SK-MEL-5 (cell line): Measurements from ENCODE around the gene SMCHD1. TPM values are rescaled to one million over a fixed set of nuclear protein-coding genes. Genes with fewer than 3 reads are reported as not detected.
A peak's percentile ranks its signal among the peaks of the same experiment; 100 is the strongest.

Source experiments
- DNase-seq: peaks from one replicate; pipeline ENCODE4 v3.0.0-alpha.2; 2016; ENCODE audit warnings: low read depth, low spot score
- in situ Hi-C: cut with HindIII; loops from 2 replicates; pipeline ENCODE4 v1.10.0; 2016; ENCODE audit warnings: low sequenced_read_pairs, high pct_unique_total_duplicates, low pct_unique_long_range_greater_than_20kb
- polyA plus RNA-seq, 2 experiments: library from polyadenylated mRNA; depleted of rRNA; stranded (reverse); fragments of >200 nt; gene quantifications; 2 replicates each; pipeline ENCODE4 v1.2.3, GENCODE V29; 2015
- total RNA-seq: library from RNA; depleted of rRNA; stranded (reverse); fragments of >200 nt; shearing (Covaris generic); gene quantifications from 2 replicates; pipeline ENCODE4 v1.2.3, GENCODE V29; 2014; rRNA removed

Gene SMCHD1
- total RNA-seq, result 40.3 and 43.9 TPM in 2 replicates
- polyA plus RNA-seq (2015; cell fraction: cytosol; rRNA removed), result 18.2 and 25.1 TPM in 2 replicates
- polyA plus RNA-seq (2015; cell fraction: nucleus; rRNA removed), result 90.1 and 100 TPM in 2 replicates

DNA sequence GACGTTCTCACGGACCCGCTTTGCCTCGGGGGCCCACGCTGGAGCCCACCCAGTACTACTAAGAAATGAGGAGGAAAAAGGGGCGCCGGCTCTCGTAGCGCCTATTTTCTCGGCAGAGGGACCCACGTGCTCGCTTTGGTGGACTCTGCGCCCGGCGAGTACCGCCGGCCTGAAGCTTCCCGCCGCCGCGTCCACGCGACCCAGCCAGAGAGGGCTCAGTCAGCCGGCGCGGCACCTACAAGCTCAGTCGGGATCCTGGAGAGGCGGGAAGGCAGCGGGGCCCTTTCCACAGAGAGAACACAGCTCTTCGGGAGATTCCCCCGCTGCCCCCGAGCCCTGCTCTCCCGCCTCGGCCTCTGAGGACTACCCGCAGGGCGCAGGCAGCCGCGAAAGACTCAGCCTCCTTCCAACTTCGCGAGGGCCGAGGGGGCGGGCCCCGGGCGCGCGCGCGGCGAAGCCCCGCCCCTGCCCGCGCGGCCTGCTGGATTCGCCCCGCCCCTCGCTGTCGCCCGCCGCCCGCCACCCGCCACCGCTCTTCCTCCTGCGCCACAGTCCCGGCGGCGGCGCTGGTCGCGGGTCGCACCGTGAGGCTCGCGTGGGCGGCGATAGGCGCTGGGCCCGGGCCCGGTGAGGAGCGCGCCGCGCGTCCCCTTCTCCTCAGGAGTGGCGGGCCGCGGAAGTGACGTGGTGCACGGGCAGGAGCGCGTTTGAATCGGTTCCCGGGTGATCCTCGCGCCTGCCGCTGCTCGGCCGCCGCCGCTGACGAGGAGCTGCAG, at the start of gene SMCHD1:
TSS of gene SMCHD1 (plus strand) at position 549 of the 776 bp plus-strand sequence. CDS start 350 bp downstream, outside the sequence.
- DNase-seq, result peak; percentile 68
- in situ Hi-C loops, result no loop called here

DNA sequence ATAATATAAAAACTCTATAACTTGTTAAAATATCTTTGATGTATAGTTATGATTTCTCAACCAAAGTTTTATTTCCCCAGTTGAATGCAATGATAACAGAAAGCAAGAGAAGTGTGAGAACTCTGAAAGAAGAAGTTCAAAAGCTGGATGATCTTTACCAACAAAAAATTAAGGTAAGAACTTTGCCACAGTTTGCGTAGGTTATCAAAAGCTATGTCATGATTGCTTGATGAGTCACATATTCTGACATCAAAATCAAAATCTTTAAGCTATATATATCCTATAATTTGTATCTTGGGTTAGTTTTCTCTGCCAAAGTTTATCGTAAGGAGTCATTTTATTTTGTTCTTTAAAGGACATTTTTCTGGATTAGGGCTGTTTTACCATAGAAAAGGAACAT, 49.2 kb upstream of the SMCHD1 start:
- in situ Hi-C loops, result no loop called here
- no peak for DNase-seq

DNA sequence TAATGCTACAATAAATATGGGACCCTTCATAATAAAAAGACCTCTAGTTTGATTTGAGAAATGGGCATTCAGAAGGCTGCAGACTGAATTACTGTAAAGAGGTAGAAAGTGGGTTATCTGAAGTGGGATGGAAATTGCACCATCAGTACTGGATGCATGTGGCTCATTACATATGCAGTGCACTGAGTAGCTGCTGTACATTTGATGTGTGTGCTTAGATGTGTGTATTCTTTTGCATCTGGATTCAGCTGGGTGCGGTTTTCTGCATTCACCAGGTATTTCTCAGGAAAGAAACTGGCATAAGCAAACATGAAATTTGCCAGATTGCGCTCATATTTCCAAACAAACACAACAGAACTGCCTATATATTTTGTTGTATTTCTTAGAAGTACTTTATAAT, 45.9 kb upstream of the SMCHD1 start:
- in situ Hi-C loops, result no loop called here
- no peak for DNase-seq

DNA sequence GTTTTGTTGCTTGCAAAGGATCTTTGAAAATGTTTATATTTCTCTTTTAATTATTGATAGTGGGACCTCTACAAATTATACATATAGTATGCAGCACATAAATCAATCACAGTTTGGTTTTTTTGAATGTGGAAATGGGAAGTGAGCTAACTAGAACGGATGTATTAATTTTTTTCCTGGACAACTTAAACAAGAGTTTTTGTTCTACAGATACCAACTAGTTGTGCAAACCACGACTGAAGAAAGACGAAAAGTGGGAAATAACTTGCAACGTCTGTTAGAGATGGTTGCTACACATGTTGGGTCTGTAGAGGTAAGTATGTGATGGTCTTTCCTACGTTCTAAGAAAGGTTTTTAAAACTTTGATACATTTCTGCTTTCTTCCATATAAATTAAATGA, 45.0 kb upstream of the SMCHD1 start:
- in situ Hi-C loops, result no loop called here
- DNase-seq, result no peak

DNA sequence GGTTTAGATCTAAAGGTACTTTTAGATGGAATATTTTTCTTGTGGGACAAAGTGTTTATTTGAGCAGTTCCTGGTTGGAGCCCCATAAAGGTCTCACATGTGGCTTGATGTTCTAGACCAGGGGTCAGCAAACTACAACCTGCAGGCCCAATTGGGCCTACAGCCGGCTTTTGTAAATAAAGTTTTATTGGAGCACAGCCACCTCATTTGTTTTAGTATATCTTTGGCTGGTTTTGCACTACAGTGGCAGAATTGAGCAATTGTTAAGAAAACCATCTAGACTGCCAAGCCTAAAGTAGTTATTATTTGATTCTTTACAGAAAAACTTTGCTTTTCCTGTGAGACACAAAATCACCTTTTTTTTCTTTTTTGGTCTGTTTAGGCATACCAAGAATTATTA, 42.5 kb upstream of the SMCHD1 start:
- DNase-seq, result no peak
- in situ Hi-C loops, result no loop called here

DNA sequence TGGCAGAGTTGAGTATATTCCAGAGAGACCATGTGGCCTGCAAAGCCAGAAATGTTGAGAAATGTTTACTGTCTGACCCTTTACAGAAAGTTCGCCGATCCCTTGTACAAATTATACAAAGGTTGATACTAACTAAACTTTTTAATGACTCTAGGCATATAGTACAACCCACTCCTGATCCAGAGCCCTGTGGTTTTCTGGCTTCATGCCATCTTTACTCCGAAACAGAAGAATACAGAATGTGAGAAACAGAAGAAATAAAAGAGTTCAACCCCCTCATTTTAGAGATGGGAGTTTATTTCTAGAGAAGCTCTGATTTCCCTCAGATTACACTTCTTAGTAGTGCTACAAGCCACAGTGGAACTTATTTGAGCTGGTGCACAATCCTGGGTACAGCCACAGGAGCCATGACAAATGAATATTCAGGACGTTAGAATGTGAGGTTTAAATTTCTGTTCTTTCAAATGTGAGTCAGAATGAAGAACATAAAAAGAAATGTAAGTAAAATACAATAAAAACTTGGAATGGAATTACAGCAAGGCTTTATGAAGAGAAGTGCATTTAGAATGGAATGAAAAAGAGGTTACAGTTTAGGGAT, 38.0 kb upstream of the SMCHD1 start:
- in situ Hi-C loops, result no loop called here
- DNase-seq, result no peak

DNA sequence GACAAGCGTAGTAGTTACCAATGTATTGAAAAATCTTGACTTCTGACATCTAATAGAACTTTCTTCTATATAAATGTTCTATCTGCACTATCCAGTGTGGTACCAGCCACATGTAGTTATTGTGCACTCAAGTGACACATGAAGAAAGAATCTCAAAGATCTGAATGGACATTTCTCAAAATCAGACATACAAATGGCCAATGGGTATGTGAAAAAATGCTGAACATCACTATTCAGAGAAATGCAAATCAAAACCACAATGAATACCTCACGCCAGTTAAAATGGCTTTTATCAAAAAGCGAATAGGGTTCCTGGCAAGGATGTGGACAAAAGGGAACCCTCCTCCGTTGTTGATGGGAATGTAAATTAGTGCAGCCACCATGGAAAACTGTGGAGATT, 37.5 kb upstream of the SMCHD1 start:
- no peak for DNase-seq
- in situ Hi-C loops, result no loop called here

DNA sequence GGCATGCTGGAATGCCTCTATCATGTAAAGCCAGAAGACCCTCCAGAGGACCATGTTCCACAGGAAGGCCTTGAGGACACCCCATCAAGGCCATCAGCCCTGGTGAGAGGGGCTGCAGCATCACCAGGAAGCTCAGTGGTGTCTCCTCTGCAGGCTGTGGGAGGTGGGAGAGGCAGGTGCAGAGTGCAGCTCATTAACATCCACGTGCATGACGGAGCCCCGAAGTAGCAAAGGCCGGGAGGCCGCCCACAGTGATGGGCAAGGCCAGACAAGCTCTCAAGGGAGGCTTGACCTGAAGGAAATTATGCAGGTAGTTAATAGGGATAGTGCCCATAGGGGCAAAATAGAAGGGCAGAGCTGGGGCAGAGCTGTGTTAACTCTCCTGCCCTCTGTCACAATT, 30.3 kb upstream of the SMCHD1 start:
- no peak for DNase-seq
- in situ Hi-C loops, result no loop called here

DNA sequence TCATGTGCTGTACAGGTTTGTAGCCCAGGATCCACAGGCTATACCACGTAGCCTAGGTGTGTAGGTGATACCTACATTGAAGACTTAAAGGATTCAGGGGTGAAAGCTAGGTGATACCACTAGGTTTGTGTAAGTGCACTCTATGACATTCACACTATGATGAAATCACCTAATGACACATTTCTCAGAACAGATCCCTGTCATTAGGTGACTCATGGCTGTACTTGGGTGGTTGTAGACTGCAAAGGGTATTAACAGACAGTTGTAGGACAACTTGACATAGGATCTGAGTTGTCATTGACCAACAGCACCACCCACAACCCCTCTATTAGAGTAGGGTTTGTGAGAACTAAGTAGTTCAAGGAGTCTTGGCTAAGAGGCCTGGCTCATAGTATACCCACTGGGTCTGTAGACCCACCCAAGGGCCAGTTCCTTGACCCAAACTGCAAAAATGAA, 27.7 kb upstream of the SMCHD1 start:
- DNase-seq, result no peak
- in situ Hi-C loops, result no loop called here

DNA sequence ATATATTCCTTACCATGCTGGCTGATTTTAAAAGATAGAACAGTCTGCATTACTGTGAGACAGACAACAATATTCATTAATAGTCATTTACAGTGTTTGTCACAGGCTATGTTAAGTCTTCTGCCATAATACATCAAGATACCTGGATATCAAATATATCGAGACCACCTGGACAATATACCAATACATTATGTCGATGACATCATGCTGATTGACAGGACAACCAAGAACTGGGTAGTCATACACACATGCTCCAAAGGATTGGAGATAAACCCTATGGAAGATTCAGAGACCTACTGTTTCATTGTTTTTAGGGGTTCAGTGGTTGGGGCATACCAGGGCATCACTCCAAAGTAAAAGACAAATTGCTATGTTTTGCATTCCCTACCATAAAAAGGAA, 26.5 kb upstream of the SMCHD1 start:
- in situ Hi-C loops, result no loop called here
- DNase-seq, result no peak

DNA sequence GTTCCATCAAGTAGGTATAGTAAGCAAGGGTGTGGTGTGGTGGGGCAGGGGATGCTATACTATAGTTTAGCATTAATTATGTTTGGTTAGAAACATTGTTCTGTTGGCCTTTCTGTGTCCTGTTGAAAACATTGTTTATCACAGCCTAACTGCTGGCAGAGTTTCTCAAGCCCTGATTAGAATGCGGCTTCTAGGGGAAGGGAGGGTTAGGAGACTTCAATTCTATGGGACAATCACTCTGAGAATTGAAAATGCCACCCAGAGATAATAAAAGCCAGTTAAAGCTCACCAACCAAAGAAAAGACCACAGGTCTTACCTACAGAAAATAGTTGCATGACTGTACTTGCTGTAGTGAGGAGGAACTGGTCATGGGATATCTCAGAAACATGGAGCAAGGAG, 19.9 kb upstream of the SMCHD1 start:
- in situ Hi-C loops, result no loop called here
- DNase-seq, result no peak

DNA sequence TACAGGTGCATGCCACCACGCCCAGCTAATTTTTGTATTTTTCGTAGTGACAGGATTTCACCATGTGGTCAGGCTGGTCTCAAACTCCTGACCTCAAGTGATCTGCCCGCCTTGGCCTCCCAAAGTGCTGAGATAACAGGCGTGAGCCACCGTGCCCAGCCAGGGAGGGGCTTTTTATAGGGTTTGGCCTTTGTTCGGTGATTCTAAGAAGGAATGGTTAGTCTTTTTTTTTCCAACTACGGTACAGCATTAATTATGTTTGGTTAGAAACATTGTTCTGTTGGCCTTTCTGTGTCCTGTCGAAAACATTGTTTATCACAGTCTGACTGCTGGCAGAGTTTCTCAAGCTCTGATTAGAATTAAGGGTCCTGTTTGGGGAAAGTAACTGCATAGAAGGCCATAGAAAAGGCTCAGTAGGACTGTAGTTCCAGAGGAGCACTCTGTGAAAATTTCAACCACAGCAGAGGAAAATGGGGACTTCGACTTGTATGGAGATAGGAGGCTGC, 19.3 kb upstream of the SMCHD1 start:
- no peak for DNase-seq
- in situ Hi-C loops, result no loop called here

DNA sequence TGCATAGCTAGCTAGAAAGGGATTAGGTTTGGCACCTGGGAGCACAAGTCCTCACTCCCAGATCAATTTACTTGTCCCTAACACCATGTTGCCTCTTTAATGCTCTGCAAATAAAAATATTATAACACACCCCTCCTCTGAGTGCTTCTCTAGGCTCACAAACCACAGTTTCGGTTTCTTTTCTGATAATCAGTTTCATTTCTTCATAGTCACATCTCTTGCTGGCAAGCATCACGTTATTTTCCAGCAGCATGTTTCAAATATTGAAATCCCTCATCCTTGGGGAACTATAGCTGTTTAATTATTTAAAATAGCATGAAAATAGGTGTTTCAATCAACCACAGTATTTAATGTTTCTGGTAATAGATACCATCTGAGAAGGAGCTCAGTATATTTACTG, 13.9 kb upstream of the SMCHD1 start:
- DNase-seq, result no peak
- in situ Hi-C loops, result no loop called here

DNA sequence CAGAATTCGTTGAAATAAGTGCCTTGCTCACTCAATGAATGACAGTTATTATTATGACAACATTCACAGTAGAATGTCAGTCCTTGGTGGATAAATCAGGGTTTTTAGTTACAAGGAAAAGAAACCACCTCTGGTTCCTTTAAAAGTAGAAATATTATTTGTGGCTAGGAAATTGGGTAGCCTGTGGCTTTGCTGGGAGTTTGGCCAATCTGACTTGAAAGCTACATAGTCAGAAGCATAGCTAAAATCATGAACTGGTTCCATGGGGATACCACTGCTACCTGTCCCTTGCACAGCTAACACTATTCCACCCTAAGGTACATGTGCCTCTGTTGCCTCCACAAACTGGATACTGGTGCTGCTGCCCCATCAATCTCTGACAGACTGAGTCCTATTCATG, 12.8 kb upstream of the SMCHD1 start:
- in situ Hi-C loops, result no loop called here
- DNase-seq, result no peak

DNA sequence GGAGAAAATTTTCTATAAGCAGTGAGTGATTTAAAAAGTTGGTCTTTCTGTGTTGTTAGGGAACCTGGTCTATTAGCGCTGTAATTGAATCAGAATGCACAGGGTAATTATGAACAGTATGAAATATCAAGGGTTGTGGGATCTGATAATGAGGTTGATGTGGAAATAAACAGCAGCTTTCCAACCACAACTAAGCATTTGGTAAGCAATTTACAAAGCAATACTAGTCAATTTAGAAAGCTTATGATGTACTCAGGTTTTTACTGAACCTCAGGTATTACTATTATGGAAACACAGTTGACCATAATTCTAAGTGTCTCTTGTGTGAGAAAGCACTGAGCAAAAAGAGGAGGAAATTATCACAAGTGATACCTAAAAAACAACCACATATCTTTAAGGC, 11.0 kb upstream of the SMCHD1 start:
- in situ Hi-C loops, result no loop called here
- DNase-seq, result no peak

DNA sequence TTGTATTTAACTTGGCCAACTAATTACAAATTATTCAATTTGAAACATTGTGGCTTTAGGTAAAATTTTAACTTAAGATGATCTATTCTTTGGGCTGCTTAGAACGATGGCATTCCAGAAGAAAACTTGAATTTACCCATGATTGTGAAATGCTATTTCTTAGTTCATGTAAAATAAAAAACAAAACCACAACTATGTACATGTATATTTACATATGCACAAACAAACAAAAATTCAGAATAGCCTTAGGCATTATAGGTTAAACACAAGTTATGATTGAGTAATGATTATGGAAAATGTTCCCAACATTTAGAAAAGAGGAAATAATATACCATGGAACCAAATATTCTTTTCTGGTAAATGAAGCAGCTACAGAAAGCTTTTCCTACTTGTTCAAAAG, 3.5 kb upstream of the SMCHD1 start:
- in situ Hi-C loops, result no loop called here
- DNase-seq, result no peak

DNA sequence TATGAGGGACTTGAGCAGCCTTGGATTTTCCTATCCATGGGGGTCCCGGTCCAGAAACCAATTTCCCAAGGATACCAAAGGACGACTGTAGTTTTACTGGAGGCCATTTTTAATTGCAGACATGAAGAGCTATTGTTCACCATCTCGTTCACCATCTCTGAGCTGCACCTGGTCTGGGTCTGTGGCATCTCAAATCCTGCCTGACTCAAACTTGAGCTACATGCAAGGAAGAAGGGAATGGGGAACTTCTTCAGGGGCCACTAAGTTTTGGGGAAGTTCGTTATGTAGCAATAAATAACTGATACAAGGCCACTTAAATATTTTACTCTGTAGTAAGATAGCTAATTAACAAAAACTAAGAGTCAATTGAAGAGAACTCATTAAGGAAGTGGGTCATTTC, 2.1 kb upstream of the SMCHD1 start:
- in situ Hi-C loops, result no loop called here
- no peak for DNase-seq

DNA sequence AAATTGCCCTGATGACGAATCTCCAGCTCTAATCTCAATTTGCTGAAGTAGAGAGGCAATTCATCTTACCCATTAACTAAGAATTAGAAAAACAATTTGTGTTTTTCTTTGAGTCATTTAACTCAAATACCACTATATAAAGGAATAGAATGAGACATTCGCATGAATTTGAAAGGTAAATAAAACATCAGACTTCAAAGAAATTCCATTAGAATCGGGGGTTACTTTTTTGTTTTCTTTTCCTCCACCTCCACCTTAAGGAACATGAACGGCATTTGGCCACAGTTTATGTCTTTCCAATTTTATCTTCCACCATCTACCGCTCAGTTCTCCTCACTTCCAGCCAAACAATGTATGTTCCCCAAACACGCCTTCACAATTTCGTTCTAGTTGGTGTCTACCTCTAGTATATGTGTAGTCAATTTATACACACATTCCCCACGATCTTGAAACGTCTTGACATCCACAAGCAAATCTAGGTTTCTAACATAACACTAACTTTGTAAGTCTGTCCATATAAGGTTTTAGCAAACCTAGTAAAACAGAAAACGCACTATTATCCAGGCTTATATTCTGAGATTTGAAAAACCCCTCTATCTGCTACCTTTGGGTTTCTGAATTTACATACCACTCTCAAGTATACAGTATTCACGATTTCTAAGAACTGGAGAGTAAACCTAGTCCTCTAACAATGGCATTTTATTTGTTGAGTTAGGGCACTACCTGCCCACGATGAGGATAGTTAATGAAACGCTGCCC, 1.2 kb upstream of the SMCHD1 start:
- in situ Hi-C loops, result no loop called here
- peak; percentile 2 for DNase-seq

DNA sequence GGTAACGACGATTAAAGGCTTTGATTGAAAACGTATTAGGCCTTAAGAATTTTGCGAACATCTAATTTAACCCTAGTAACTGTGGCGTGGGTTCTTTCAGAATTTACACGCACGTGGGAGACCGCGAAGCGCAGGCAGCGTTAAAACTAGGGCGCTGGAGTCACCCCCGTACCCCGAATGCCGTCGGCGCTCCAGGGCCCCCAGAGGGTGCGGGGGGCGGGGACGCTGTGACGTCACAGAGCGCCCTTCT, 673 bp upstream of the SMCHD1 start:
- in situ Hi-C loops, result no loop called here

More for the DNA sequence above, 673 bp upstream of the SMCHD1 start:
- DNase-seq, result no peak
